Lung (tissue), 12 donors: ENCODE data around the gene CYP2S1. TPM values are rescaled to one million over a fixed set of nuclear protein-coding genes. Genes with fewer than 3 reads are reported as not detected.
"Not testable (repeated sequence)": the region's sequence is repeated elsewhere in the genome, so short reads cannot be mapped to it uniquely, and the experiment has no call there.

Experiments
- ATAC-seq: fragments of 200-7000 bp; cut with Tn5 transposase; one replicate; pipeline ENCODE4 v1.9.1; 2020; ENCODE audit warnings: moderate number of reproducible peaks; ENCODE audit not compliant: insufficient read depth, low FRiP score
- DNase-seq, 3 donors: peaks; one replicate each; pipeline ENCODE4 v3.0.0-alpha.2; 2013 to 2017
- H3K27ac ChIP-seq, 2 donors: one replicate each; pipeline ENCODE4 v1.5.1; 2013; ENCODE audit warnings: mild to moderate bottlenecking in 2 of 2, moderate library complexity in 2 of 2, control low read depth in 1 of 2, inconsistent platforms in 1 of 2, low read depth in 1 of 2, low read length in 1 of 2
- H3K27me3 ChIP-seq, 3 donors: one replicate each; pipeline ENCODE4 v1.5.1; 2013; ENCODE audit warnings: low read length in 2 of 3; ENCODE audit not compliant: control insufficient read depth in 3 of 3, insufficient read depth in 3 of 3
- H3K36me3 ChIP-seq, 4 donors: one replicate each; pipeline ENCODE4 v1.5.1; 2013; ENCODE audit warnings: low read length in 4 of 4, mild to moderate bottlenecking in 1 of 4, moderate library complexity in 1 of 4; ENCODE audit not compliant: control insufficient read depth in 4 of 4, insufficient read depth in 4 of 4
- H3K4me1 ChIP-seq, 5 donors: one replicate each; pipeline ENCODE4 v1.5.1; 2013; ENCODE audit warnings: low read length in 5 of 5, mild to moderate bottlenecking in 2 of 5, moderate library complexity in 1 of 5; ENCODE audit not compliant: control insufficient read depth in 5 of 5, insufficient read depth in 5 of 5
- H3K4me3 ChIP-seq: one replicate; pipeline ENCODE4 v1.5.1; 2013; ENCODE audit warnings: mild to moderate bottlenecking, control low read depth, moderate library complexity
- H3K9ac ChIP-seq, 2 donors: one replicate each; pipeline ENCODE4 v1.5.1; 2013; ENCODE audit warnings: low read length in 2 of 2, control low read depth in 1 of 2; ENCODE audit not compliant: insufficient read depth in 1 of 2
- H3K9me3 ChIP-seq, 4 donors: one replicate each; pipeline ENCODE4 v1.5.1; 2013; ENCODE audit warnings: low read length in 3 of 4, mild to moderate bottlenecking in 1 of 4, moderate library complexity in 1 of 4; ENCODE audit not compliant: control insufficient read depth in 4 of 4, insufficient read depth in 3 of 4
- WGBS, 2 donors: extraction: QIAGEN DNeasy Blood & Tissue Kit; methylation state at CpG; one replicate each; pipeline ENCODE4 v1.1.7; 2013; 5-methylcytosine and 5-hydroxymethylcytosine counted together
- polyA plus RNA-seq, 2 donors: library from polyadenylated mRNA; stranded (reverse); fragments of 200-250 nt; gene quantifications; one replicate each; pipeline ENCODE4 v1.2.1, GENCODE V29; 2013
- total RNA-seq, 2 donors: library from RNA; depleted of rRNA in 1 of 2; stranded (reverse); fragments of >200 nt in 1 of 2; gene quantifications; one replicate each; pipeline ENCODE4 v1.2.1, GENCODE V29; 2014 to 2021
- TF ChIP-seq, protein P1 (sequence below): IDR thresholded peaks from 2 replicates; pipeline ENCODE4 v1.5.1; 2012; ENCODE audit warnings: mild to moderate bottlenecking; ENCODE audit errors: control extremely low read depth, extremely low read depth
- donor health status: control.
- donor health status: control.
- donor health status: Bipolar disorder and iron deficiency.
- donor health status: healthy.
- donor health status: DM: yes; HTN: yes; CAD: no.

Gene CYP2S1
- total and polyA plus RNA-seq, 4 donors, result 5.2 to 13.2 (median 7.5) TPM

DNA sequence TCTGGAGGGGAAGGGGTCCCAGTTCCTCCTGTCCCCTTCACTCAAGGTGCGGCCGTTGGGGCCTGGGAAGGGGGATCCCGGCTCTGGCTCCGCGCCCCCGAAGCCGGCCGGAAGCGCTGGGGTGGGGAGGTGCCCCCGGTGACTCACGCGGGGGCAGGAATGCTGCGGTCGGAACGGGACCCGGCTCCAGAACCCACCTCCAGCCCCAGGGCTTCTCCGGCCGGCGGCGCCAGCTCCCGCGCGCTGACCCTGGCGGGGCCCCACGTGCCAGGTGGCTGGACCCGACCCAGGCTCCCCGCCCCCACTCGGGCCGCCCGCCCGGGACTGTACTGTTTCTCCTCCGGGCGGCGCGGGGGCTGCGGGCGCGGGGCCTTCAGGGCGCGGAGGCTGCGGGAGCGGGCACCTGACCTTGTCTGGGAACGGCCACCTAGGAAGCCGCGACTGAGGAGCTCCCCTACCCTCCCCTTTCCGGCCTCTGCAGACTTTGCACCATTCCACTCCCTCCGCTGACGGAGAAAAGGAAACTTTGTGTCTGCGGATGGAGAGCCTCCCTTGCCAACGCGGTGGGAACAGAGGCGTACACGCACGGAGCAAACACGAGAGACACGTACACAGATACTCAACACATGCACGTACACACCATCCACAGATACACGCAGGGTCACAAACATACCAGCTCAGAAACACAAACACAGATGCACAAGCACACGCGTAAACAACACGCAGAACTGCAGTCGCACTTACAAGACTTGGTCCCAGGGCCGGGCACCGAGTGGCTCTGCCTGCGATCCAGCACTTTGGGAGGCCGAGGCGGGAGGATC lies 33.2 kb downstream of the CYP2S1 start:
- WGBS, 2 donors, result 4 to 5% methylated on average over 62 to 67 of the region's 67 CpGs
- Histone ChIP-seq H3K9me3 (no peaks in the 10 kb centered on the region), H3K9ac (peak overlapping the region in 1 of 2 donors; percentile 26), H3K36me3 (peaks cover 0 to 6% (median 0%) of the 10 kb centered on the region in 4 donors), H3K27me3 (peaks cover 0 to 4% (median 0%) of the 10 kb centered on the region in 3 donors), H3K27ac (peak overlapping the region; percentile 74 to 88), H3K4me3 (no peak overlapping the region), H3K4me1 (peaks cover 0 to 13% (median 5%) of the 10 kb centered on the region in 5 donors)
- peak; percentile 68 for ATAC-seq
- peak; percentile 54 to 69 (median 64) for DNase-seq
- TF ChIP-seq, protein P1, sequence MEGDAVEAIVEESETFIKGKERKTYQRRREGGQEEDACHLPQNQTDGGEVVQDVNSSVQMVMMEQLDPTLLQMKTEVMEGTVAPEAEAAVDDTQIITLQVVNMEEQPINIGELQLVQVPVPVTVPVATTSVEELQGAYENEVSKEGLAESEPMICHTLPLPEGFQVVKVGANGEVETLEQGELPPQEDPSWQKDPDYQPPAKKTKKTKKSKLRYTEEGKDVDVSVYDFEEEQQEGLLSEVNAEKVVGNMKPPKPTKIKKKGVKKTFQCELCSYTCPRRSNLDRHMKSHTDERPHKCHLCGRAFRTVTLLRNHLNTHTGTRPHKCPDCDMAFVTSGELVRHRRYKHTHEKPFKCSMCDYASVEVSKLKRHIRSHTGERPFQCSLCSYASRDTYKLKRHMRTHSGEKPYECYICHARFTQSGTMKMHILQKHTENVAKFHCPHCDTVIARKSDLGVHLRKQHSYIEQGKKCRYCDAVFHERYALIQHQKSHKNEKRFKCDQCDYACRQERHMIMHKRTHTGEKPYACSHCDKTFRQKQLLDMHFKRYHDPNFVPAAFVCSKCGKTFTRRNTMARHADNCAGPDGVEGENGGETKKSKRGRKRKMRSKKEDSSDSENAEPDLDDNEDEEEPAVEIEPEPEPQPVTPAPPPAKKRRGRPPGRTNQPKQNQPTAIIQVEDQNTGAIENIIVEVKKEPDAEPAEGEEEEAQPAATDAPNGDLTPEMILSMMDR, result no peak

DNA sequence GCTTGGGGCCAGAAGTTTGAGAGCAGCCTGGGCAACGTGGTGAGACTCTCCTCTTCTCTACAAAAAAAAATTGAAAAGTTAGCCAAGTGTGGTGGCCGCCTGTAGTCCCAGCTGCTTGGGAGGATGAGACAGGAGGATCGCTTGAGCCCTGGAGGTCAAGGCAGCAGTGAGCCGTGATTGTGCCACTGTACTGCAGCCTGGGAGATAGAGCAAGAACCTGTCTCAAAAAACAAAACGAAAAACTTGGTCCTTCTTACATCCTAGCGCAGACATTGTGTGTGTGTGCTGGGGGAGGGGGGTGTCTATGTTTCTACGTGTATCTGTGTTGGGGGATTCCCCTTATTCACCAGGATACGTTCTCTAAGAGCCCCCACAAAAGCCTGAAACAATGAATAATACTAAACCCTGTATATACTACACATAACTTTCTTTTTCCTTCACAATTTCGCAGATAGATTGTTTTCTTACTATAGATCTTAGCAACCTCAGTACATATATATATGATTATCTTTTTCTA lies 33.9 kb downstream of the CYP2S1 start:
- H3K9ac ChIP-seq, result no peak overlapping the region

DNA sequence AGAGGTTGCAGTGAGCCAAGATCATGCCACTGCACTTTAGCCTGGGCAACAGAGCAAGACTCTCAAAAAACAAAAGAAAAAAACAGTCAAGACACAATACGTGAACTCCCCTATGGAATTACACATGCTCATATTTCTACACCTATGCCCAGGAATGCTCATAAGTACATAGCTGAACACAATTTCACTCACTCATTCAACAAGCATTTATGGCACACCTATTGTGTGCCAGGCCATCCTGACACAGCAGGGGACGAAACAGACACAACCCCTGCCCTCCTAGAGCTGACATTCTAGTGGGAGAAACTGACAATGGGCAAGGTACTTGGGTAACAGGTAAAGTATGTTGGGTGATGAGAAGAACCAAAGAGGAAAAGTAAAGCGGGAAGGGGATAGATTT lies 35.5 kb downstream of the CYP2S1 start:
- Histone ChIP-seq H3K4me3 (no peak overlapping the region), H3K36me3 (peaks cover 0 to 10% (median 0%) of the 10 kb centered on the region in 4 donors), H3K27me3 (peaks cover 0 to 4% (median 0%) of the 10 kb centered on the region in 3 donors), H3K4me1 (peaks cover 0 to 13% (median 5%) of the 10 kb centered on the region in 5 donors), H3K9me3 (no peaks in the 10 kb centered on the region), H3K9ac (no peak overlapping the region), H3K27ac (no peak overlapping the region)
- TF ChIP-seq, protein P1, result no peak
- ATAC-seq (no peak), DNase-seq (no peak)
- 76 to 78% methylated on average over 3 of the region's 3 CpGs for WGBS, 2 donors

More for the DNA sequence above, 33.9 kb downstream of the CYP2S1 start:
- TF ChIP-seq, protein P1, result no peak
- H3K27me3 ChIP-seq, result peaks cover 0 to 4% (median 0%) of the 10 kb centered on the region in 3 donors
- peak overlapping the region in 1 of 2 donors; percentile 88 for H3K27ac ChIP-seq
- peaks cover 0 to 6% (median 0%) of the 10 kb centered on the region in 4 donors for H3K36me3 ChIP-seq
- H3K9me3 ChIP-seq, result no peaks in the 10 kb centered on the region
- WGBS, 2 donors, result 55 to 58% methylated on average over 9 of the region's 9 CpGs
- no peak for DNase-seq
- no peak for ATAC-seq
- peaks cover 0 to 13% (median 5%) of the 10 kb centered on the region in 5 donors for H3K4me1 ChIP-seq
- no peak overlapping the region for H3K4me3 ChIP-seq

DNA sequence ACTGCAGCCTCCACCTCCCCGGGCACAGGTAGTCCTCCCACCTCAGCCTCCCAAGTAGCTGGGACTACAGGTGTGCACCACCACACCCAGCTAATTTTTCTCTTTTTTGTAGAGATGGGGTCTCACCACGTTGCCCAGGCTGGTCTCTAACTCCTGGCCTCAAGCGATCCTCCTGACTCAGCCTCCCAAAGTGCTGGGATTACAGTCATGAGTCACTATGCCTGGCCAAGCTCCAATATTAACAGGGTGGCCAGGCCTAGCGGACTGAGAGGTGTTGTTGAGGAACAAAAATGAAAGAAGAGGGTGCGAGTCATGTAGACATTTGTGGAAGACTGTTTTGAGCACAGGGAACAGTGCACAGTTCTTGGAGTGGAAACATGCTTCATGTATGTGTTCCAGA lies 36.3 kb downstream of the CYP2S1 start:
- H3K9me3 ChIP-seq, H3K9ac ChIP-seq, DNase-seq, H3K27me3 ChIP-seq, H3K4me3 ChIP-seq, ATAC-seq, H3K27ac ChIP-seq: not testable (repeated sequence)
- H3K4me1 ChIP-seq, result peaks cover 0 to 13% (median 5%) of the 10 kb centered on the region in 5 donors
- WGBS, 2 donors, result 79 to 92% methylated on average over 5 of the region's 5 CpGs
- H3K36me3 ChIP-seq, result peaks cover 0 to 18% (median 2%) of the 10 kb centered on the region in 4 donors
